Medulla oblongata (tissue), 1 donor: ENCODE data around the gene SLC25A45.

Source experiments
- DNase-seq: peaks from one replicate; pipeline ENCODE4 v3.0.0-alpha.2; 2015; ENCODE audit errors: extremely low spot score

SLC25A45 gene, protein sequence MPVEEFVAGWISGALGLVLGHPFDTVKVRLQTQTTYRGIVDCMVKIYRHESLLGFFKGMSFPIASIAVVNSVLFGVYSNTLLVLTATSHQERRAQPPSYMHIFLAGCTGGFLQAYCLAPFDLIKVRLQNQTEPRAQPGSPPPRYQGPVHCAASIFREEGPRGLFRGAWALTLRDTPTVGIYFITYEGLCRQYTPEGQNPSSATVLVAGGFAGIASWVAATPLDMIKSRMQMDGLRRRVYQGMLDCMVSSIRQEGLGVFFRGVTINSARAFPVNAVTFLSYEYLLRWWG

DNA sequence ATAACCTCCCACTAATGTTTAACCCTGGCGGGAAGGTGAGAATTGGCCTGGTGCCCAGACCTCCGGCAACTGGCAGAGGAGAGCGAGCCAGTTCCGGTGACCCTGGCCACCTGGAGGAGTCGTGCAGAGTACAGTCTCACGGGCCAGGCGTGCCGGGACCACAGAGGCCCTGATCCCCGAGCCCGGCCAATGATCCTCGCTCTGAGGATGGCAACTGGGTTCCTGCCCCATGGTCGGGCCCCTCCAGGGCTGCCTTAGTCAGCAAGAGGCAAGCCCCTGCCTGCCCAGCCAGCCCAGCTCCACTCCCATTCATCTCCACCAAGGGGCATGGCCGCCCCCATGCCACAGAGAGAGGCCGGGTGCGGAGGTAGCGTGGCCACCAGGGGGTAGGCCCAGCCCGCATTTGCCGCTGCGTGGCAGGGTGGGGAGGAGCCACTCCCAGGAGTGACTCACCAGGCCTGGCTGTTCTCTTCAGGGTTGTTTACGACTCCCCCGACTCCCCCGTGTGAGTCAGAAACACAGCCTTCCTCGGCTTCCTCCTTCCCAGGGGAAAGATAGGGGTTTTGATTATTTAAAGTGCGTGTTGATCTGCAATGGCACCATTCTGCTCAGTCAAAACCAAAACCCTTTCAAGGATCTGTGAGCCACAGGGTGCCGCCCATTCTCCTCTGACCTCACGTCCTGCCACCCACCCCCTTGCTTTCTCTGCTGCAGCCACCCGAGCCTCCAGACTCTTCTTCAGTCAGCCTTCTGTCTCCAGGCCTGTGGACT, at the start of gene SLC25A45:
SLC25A45 (minus strand) TSS at position 614 of the 771 bp plus-strand sequence. CDS start 695 bp downstream, outside the sequence.
- peak; percentile 93 for DNase-seq

DNA sequence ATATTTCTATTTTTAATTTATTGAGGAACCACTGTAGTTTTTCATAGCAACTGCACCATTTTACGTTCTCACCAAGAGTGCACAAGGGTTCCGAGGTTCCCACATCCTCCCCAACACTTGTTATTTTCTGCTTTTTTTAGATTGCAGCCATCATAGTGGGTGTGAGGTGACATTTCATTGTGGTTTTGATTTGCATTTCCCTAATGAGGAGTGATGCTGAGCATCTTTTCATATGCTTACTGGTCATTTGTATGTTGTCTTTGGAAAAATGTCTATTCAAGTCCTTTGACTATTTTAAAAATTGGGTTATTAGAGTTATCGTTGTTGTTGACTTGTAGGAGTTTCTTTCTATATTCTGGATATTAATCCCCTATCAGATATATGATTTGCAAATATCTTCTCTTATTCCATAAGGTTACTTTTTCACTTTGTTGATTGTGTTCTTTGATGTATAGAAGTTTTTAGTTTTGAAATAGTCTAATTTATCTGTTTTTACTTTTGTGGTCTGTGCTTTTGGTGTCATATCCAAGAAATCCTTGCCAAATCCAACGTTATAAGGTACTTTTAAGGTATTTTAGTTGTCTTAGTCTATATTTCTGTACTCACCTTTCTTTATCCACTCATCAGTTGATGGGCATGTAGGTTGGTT, 49.1 kb upstream of the SLC25A45 start:
- DNase-seq, result peak; percentile 43

GRCh38 chr11:65430406-65431217, 48.2 kb upstream of the SLC25A45 start:
- peak; percentile 63 for DNase-seq

DNA sequence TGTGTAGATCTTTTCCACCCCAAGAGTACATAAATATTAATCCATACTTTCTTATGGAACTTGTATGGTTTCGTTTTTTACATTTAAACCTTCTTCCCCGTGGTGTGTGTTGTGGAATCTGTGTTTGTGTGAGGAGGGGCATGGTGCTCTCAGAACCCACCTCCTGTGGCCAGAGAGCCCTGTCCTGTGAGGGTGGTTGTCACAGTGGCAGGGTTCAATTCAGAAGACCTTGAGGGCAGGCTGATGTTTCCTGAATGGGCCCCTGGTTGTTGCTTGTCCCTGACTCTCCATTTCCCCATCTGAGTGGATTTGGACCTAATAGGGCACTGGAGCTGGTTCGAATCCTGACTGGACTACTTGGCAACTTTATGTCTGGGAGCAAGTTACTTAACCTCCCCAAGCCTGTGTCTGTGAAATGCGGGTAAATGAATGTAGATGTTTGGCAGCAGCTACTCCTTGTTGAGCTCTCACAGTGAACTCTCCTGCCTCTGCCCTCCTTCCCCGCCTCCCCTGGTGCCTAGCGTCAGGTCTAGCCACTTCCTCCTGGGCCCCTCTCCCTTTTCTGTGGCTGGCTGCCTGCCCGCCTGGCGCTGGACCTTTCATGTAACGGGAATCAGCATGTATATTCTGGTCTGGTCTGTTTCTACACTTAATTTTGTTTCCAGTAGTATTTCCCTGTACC, 47.4 kb upstream of the SLC25A45 start:
- peak; percentile 86 for DNase-seq

DNA sequence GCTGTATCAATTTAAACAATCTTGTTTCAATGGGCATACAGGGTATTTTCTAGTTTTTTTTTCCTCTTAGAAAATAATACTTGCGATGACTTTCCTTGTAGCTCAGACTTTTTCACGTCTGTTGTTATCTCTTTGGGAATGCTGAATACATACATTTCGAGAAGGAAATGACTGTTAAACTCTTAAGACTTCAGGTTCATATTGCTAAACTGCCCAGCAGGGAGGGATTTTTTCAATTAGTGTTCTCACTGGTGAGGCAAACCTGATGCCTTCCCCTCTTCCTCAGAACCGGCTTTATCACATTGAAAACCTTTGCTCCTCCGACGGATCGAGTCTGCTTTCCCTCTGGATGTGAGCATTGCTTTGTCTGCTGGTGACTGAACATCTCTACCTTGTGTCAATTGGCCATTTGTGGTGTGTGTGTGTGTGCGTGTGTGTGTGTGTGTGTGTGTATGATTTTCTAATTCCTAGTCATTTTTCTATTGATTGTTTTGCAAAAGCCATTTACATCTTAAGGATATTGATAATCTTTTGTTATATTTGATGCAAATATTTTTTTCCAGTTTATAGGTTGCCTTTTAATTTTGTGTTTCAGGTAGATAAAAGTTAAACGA, 46.7 kb upstream of the SLC25A45 start:
- peak; percentile 79 for DNase-seq

DNA sequence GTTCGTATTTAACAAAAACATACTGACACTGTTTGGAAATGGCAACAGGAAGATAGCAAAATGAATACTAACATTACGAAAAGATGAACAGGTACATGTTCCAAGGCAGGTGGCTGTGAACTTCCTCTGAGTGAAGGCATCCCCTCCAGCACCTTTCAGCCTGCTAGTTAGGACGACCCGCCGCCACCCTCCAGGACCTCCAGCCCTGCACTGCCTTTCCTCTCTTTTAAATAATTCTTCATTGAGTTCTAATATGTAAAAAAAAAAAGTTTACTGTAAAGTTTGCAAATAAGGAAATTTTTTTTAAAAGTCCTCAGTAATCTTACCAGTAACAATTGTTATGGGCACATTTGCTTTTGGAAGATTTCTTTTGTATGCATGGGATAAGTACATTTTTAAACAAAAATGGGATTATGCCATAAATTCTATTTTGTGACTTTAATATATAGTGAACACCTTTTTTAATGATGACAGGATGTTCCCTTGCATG, 46.2 kb upstream of the SLC25A45 start:
- DNase-seq, result no peak

DNA sequence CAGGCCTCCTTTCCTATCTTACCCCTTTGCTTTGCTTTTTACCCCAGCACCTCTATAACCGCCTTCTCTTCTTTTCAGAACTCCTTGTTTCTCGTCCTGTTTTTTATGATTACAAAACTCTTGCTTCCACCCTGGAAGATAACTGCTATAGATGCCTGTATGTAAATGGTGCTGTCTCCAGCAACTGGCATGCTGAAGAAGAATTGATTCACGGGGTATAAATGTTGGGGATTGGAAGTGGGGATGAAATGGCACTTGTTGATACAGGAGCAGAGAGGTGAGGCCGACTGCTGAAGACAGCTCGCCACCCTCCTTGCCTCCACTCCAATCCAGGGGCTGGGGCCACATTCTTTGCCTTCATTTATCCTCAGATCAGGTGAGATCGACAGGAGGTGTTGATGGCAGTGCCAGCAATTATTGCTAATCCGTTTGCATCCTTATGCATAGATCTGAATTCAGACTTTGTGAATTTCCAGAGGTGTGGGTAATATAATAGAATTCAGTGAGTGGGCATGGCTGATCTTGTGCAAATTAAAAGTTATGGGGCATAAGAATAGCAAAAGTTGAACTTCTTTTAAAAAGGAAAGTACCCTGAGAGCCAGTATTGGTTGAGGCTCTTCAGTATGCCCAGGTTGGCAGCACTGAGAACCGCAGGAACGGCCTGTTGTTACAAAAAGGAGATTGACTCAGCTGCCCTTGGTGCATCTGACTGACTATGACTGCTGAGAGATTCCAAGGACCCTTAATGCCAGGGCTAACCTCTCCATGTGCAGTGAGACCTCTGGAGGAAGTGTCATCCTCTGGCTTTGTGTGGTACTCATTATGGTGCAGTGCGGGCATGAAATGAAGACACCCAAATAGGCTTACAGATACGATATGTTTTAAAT, 45.5 kb upstream of the SLC25A45 start:
- peak; percentile 83 for DNase-seq

- peak; percentile 87 for DNase-seq
Measured at GRCh38 chr11:65426839-65427690, 44.6 kb upstream of the SLC25A45 start.

- DNase-seq, result peak; percentile 81
Measured at GRCh38 chr11:65425971-65426838, 43.8 kb upstream of the SLC25A45 start.

GRCh38 chr11:65425105-65425970, 42.9 kb upstream of the SLC25A45 start:
- DNase-seq, result peak; percentile 70

- DNase-seq, result peak; percentile 53
Measured at GRCh38 chr11:65424205-65425104, 42.0 kb upstream of the SLC25A45 start.

DNA sequence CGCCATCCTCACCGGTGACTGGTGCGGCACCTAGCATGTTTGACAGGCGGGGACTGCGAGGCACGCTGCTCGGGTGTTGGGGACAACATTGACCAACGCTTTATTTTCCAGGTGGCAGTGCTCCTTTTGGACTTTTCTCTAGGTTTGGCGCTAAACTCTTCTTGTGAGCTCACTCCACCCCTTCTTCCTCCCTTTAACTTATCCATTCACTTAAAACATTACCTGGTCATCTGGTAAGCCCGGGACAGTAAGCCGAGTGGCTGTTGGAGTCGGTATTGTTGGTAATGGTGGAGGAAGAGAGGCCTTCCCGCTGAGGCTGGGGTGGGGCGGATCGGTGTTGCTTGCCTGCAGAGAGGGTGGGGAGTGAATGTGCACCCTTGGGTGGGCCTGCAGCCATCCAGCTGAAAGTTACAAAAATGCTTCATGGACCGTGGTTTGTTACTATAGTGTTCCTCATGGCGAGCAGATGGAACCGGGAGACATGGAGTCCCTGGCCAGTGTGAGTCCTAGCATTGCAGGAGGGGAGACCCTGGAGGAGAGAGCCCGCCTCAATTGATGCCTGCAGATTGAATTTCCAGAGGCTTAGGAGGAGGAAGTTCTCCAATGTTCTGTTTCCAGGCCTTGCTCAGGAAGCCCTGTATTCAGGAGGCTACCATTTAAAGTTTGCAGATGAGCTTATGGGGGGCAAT, 41.2 kb upstream of the SLC25A45 start:
- peak; percentile 51 for DNase-seq

- DNase-seq, result peak; percentile 98
Measured at GRCh38 chr11:65422633-65423515, 40.4 kb upstream of the SLC25A45 start, which contains the start of gene NEAT1. Gene NEAT1, plus strand, starts transcription at chr11:65422798.
